HEK293 (cell line): ENCODE measurements around the gene LRRC26.

Experiments used
- CTCF ChIA-PET: fragments of 350-600 bp; formaldehyde crosslinking; extraction: SDS; loops from one replicate; lab custom pipeline; 2021; ENCODE audit warnings: antibody characterized with exemption; lab: Yijun Ruan, JAX
- POLR2A ChIA-PET: fragments of 300-600 bp; formaldehyde crosslinking; extraction: SDS; loops from one replicate; lab custom pipeline; 2020; ENCODE audit warnings: antibody characterized with exemption, inconsistent platforms; lab: Yijun Ruan, JAX
- H3K27ac ChIP-seq: fragments of 200-500 bp; sonication (Bioruptor generic); 2 replicates; pipeline ENCODE4 v1.5.1; 2014; ENCODE audit warnings: low read depth, low read length, control low read depth, inconsistent platforms; ENCODE audit errors: extremely low read depth
- H3K36me3 ChIP-seq, 2 experiments: fragments of 200-500 bp in 1 of 2; sonication (Bioruptor generic) in 1 of 2; 1 replicate in 1 of 2; 2 replicates in 1 of 2; pipeline ENCODE4 v1.5.1; 2014 to 2017; ENCODE audit warnings: inconsistent platforms in 2 of 2, low read length in 2 of 2; ENCODE audit not compliant: control insufficient read depth in 2 of 2, insufficient read depth in 1 of 2
- H3K4me1 ChIP-seq: fragments of 200-500 bp; sonication (Bioruptor generic); 2 replicates; pipeline ENCODE4 v1.5.1; 2014; ENCODE audit warnings: mild to moderate bottlenecking, low read length, inconsistent platforms; ENCODE audit not compliant: control insufficient read depth, insufficient read depth
- H3K4me3 ChIP-seq: 2 replicates; pipeline ENCODE4 v1.5.1; 2011; ENCODE audit warnings: low read depth, mild to moderate bottlenecking, control low read depth, low read length, moderate library complexity
- H3K9me3 ChIP-seq: fragments of 200-500 bp; sonication (Bioruptor generic); 2 replicates; pipeline ENCODE4 v1.5.1; 2014; ENCODE audit warnings: low read depth, low read length, inconsistent platforms; ENCODE audit not compliant: control insufficient read depth, insufficient read depth
- GLIS2 ChIP-seq: fragments of 450-650 bp; formaldehyde crosslinking; IDR thresholded peaks from 2 replicates; pipeline ENCODE4 v1.5.1; 2016; ENCODE audit warnings: missing biosample characterization, missing genetic modification characterization
- KLF1 ChIP-seq: fragments of 450-650 bp; formaldehyde crosslinking; IDR thresholded peaks from 2 replicates; pipeline ENCODE4 v1.5.1; 2016; ENCODE audit warnings: missing biosample characterization, missing genetic modification characterization
- KLF7 ChIP-seq: fragments of 450-650 bp; formaldehyde crosslinking; IDR thresholded peaks from 2 replicates; pipeline ENCODE4 v1.5.1; 2016; ENCODE audit warnings: missing biosample characterization, missing genetic modification characterization, borderline replicate concordance
- TRIM28 ChIP-seq: IDR thresholded peaks from 2 replicates; pipeline ENCODE4 v1.6.1; 2011; ENCODE audit warnings: low read length, control low read depth, borderline replicate concordance
- ZIC2 ChIP-seq: fragments of 450-650 bp; formaldehyde crosslinking; IDR thresholded peaks from 2 replicates; pipeline ENCODE4 v1.5.1; 2016; ENCODE audit warnings: missing biosample characterization, missing genetic modification characterization
- ZNF132 ChIP-seq: fragments of 450-650 bp; formaldehyde crosslinking; IDR thresholded peaks from 2 replicates; pipeline ENCODE4 v1.5.1; 2017; ENCODE audit warnings: missing biosample characterization, missing genetic modification characterization, borderline replicate concordance
- ZNF138 ChIP-seq: fragments of 450-650 bp; formaldehyde crosslinking; IDR thresholded peaks from 2 replicates; pipeline ENCODE4 v1.5.1; 2016; ENCODE audit warnings: missing biosample characterization, missing genetic modification characterization, borderline replicate concordance
- ZNF221 ChIP-seq: fragments of 450-650 bp; formaldehyde crosslinking; IDR thresholded peaks from 2 replicates; pipeline ENCODE4 v1.5.1; 2017; ENCODE audit warnings: missing biosample characterization, missing genetic modification characterization, borderline replicate concordance
- ZNF341 ChIP-seq: fragments of 450-650 bp; formaldehyde crosslinking; IDR thresholded peaks from 2 replicates; pipeline ENCODE4; 2016; ENCODE audit warnings: low read depth, missing biosample characterization, missing genetic modification characterization
- ZNF513 ChIP-seq: fragments of 450-650 bp; IDR thresholded peaks from 2 replicates; pipeline ENCODE4 v1.5.1; 2018; ENCODE audit warnings: missing biosample characterization, missing genetic modification characterization
- ZNF521 ChIP-seq: fragments of 450-650 bp; formaldehyde crosslinking; IDR thresholded peaks from 2 replicates; pipeline ENCODE4 v1.5.1; 2017; ENCODE audit warnings: missing biosample characterization, mild to moderate bottlenecking, missing genetic modification characterization
- ZNF555 ChIP-seq: fragments of 450-650 bp; formaldehyde crosslinking; conservative IDR thresholded peaks from 2 replicates; pipeline ENCODE4 v1.5.1; 2017; ENCODE audit warnings: missing biosample characterization, mild to moderate bottlenecking, missing genetic modification characterization, inconsistent platforms
- ZNF626 ChIP-seq: fragments of 450-650 bp; sonication (Bioruptor Pico); formaldehyde crosslinking; IDR thresholded peaks from 2 replicates; pipeline ENCODE4 v1.5.1; 2018; ENCODE audit warnings: missing biosample characterization, missing genetic modification characterization, inconsistent platforms
- ZNF664 ChIP-seq: fragments of 450-650 bp; formaldehyde crosslinking; IDR thresholded peaks from 2 replicates; pipeline ENCODE4 v1.5.1; 2016; ENCODE audit warnings: missing biosample characterization, missing genetic modification characterization
- ZNF776 ChIP-seq: fragments of 450-650 bp; formaldehyde crosslinking; IDR thresholded peaks from 2 replicates; pipeline ENCODE4 v1.5.0; 2017; ENCODE audit warnings: missing biosample characterization, missing genetic modification characterization, borderline replicate concordance
- TF ChIP-seq, protein P1 (sequence below): fragments of 450-650 bp; formaldehyde crosslinking; IDR thresholded peaks from 2 replicates; pipeline ENCODE4 v1.5.0; 2017; ENCODE audit warnings: missing biosample characterization, missing genetic modification characterization, borderline replicate concordance
- TF ChIP-seq, protein P2 (sequence below): fragments of 450-650 bp; formaldehyde crosslinking; IDR thresholded peaks from 2 replicates; pipeline ENCODE4 v1.5.1; 2016; ENCODE audit warnings: missing biosample characterization, missing genetic modification characterization
- TF ChIP-seq, protein P3 (sequence below): fragments of 450-650 bp; formaldehyde crosslinking; IDR thresholded peaks from 2 replicates; pipeline ENCODE4 v1.5.1; 2017; ENCODE audit warnings: missing biosample characterization, missing genetic modification characterization
- TF ChIP-seq, protein P4 (sequence below): fragments of 450-650 bp; formaldehyde crosslinking; IDR thresholded peaks from 2 replicates; pipeline ENCODE4 v1.5.1; 2016; ENCODE audit warnings: missing biosample characterization, missing genetic modification characterization
- TF ChIP-seq, protein P5 (sequence below): fragments of 450-650 bp; formaldehyde crosslinking; conservative IDR thresholded peaks from 2 replicates; pipeline ENCODE4 v1.5.1; 2016; ENCODE audit warnings: low read depth, missing biosample characterization, missing genetic modification characterization
- TF ChIP-seq, protein P6 (sequence below): fragments of 450-650 bp; formaldehyde crosslinking; IDR thresholded peaks from 2 replicates; pipeline ENCODE4 v1.5.1; 2017; ENCODE audit warnings: missing biosample characterization, missing genetic modification characterization

LRRC26 gene

DNA sequence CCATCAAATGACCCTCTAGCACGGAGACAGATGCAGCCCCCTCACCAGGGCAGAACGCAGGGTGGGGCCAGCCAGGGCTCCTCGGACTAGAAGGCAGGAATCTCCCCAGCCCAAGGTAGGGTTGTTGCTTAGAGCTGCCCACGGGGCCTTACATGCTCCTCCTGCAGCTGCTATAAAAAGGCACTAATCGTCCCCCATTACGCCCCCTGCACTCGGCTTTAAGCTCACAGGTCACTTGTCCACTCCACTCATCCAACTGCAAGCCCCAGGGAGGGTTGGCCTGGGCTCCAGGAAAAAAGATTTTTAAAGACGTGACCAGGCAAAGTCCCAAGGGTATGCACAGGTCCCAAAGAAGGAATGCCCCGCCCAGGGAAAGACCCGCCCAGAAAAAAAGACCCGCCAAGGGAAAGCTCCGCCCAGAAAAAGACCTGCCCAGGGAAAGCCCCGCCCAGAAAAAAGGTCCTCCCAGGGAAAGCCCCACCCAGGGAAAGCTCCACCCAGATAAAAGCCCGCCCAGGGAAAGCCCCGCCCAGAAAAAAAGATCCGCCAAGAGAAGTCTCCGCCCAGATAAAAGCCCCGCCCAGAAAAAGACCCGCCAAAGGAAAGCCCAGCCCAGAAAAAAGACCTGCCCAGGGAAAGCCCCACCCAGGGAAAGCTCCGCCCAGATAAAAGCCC is 19.8 kb downstream of the LRRC26 start:
- no peaks in the 10 kb centered on the region for H3K36me3 ChIP-seq
- no peaks in the 10 kb centered on the region for H3K4me1 ChIP-seq
- H3K4me3 ChIP-seq: no peak overlapping the region
- no peaks in the 10 kb centered on the region for H3K9me3 ChIP-seq
- CTCF ChIA-PET: interaction anchor here (0.7 to 0.8 kb wide), 4 partner anchors 57 to 172 kb away, joined by 3 read pairs; no protein-coding TSS in a partner anchor
- POLR2A ChIA-PET: interaction anchor here (0.6 to 3.3 kb wide), 17 partner anchors 9 to 350 kb away, joined by 3 to 52 read pairs (median 5); partner anchors contain the start of genes ANAPC2, EXD3, LRRC26 and MAN1B1
- H3K27ac ChIP-seq: no peak overlapping the region
- TF ChIP-seq ZNF341 (tag by site-specific recombination) (peak; percentile 89), GLIS2 (tag by site-specific recombination) (no peak), ZNF664 (no peak), ZNF776 (tag by site-specific recombination) (no peak), KLF7 (tag by site-specific recombination) (no peak), ZNF521 (tag by site-specific recombination) (no peak), ZNF555 (tag by site-specific recombination) (no peak), ZIC2 (tag by site-specific recombination) (no peak), ZNF221 (tag by site-specific recombination) (no peak), TRIM28 (no peak), KLF1 (tag by site-specific recombination) (peak; percentile 90), ZNF513 (tag by site-specific recombination) (no peak), ZNF626 (tag by site-specific recombination) (no peak), ZNF132 (no peak), ZNF138 (tag by site-specific recombination) (no peak)
- TF ChIP-seq, protein P1, sequence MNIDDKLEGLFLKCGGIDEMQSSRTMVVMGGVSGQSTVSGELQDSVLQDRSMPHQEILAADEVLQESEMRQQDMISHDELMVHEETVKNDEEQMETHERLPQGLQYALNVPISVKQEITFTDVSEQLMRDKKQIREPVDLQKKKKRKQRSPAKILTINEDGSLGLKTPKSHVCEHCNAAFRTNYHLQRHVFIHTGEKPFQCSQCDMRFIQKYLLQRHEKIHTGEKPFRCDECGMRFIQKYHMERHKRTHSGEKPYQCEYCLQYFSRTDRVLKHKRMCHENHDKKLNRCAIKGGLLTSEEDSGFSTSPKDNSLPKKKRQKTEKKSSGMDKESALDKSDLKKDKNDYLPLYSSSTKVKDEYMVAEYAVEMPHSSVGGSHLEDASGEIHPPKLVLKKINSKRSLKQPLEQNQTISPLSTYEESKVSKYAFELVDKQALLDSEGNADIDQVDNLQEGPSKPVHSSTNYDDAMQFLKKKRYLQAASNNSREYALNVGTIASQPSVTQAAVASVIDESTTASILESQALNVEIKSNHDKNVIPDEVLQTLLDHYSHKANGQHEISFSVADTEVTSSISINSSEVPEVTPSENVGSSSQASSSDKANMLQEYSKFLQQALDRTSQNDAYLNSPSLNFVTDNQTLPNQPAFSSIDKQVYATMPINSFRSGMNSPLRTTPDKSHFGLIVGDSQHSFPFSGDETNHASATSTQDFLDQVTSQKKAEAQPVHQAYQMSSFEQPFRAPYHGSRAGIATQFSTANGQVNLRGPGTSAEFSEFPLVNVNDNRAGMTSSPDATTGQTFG (tag by site-specific recombination): no peak
- TF ChIP-seq, protein P2, sequence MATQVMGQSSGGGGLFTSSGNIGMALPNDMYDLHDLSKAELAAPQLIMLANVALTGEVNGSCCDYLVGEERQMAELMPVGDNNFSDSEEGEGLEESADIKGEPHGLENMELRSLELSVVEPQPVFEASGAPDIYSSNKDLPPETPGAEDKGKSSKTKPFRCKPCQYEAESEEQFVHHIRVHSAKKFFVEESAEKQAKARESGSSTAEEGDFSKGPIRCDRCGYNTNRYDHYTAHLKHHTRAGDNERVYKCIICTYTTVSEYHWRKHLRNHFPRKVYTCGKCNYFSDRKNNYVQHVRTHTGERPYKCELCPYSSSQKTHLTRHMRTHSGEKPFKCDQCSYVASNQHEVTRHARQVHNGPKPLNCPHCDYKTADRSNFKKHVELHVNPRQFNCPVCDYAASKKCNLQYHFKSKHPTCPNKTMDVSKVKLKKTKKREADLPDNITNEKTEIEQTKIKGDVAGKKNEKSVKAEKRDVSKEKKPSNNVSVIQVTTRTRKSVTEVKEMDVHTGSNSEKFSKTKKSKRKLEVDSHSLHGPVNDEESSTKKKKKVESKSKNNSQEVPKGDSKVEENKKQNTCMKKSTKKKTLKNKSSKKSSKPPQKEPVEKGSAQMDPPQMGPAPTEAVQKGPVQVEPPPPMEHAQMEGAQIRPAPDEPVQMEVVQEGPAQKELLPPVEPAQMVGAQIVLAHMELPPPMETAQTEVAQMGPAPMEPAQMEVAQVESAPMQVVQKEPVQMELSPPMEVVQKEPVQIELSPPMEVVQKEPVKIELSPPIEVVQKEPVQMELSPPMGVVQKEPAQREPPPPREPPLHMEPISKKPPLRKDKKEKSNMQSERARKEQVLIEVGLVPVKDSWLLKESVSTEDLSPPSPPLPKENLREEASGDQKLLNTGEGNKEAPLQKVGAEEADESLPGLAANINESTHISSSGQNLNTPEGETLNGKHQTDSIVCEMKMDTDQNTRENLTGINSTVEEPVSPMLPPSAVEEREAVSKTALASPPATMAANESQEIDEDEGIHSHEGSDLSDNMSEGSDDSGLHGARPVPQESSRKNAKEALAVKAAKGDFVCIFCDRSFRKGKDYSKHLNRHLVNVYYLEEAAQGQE (tag by site-specific recombination): no peak
- TF ChIP-seq, protein P3, sequence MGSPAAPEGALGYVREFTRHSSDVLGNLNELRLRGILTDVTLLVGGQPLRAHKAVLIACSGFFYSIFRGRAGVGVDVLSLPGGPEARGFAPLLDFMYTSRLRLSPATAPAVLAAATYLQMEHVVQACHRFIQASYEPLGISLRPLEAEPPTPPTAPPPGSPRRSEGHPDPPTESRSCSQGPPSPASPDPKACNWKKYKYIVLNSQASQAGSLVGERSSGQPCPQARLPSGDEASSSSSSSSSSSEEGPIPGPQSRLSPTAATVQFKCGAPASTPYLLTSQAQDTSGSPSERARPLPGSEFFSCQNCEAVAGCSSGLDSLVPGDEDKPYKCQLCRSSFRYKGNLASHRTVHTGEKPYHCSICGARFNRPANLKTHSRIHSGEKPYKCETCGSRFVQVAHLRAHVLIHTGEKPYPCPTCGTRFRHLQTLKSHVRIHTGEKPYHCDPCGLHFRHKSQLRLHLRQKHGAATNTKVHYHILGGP (tag by site-specific recombination): no peak
- TF ChIP-seq, protein P4, sequence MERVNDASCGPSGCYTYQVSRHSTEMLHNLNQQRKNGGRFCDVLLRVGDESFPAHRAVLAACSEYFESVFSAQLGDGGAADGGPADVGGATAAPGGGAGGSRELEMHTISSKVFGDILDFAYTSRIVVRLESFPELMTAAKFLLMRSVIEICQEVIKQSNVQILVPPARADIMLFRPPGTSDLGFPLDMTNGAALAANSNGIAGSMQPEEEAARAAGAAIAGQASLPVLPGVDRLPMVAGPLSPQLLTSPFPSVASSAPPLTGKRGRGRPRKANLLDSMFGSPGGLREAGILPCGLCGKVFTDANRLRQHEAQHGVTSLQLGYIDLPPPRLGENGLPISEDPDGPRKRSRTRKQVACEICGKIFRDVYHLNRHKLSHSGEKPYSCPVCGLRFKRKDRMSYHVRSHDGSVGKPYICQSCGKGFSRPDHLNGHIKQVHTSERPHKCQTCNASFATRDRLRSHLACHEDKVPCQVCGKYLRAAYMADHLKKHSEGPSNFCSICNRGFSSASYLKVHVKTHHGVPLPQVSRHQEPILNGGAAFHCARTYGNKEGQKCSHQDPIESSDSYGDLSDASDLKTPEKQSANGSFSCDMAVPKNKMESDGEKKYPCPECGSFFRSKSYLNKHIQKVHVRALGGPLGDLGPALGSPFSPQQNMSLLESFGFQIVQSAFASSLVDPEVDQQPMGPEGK: peak; percentile 68
- TF ChIP-seq, protein P5, sequence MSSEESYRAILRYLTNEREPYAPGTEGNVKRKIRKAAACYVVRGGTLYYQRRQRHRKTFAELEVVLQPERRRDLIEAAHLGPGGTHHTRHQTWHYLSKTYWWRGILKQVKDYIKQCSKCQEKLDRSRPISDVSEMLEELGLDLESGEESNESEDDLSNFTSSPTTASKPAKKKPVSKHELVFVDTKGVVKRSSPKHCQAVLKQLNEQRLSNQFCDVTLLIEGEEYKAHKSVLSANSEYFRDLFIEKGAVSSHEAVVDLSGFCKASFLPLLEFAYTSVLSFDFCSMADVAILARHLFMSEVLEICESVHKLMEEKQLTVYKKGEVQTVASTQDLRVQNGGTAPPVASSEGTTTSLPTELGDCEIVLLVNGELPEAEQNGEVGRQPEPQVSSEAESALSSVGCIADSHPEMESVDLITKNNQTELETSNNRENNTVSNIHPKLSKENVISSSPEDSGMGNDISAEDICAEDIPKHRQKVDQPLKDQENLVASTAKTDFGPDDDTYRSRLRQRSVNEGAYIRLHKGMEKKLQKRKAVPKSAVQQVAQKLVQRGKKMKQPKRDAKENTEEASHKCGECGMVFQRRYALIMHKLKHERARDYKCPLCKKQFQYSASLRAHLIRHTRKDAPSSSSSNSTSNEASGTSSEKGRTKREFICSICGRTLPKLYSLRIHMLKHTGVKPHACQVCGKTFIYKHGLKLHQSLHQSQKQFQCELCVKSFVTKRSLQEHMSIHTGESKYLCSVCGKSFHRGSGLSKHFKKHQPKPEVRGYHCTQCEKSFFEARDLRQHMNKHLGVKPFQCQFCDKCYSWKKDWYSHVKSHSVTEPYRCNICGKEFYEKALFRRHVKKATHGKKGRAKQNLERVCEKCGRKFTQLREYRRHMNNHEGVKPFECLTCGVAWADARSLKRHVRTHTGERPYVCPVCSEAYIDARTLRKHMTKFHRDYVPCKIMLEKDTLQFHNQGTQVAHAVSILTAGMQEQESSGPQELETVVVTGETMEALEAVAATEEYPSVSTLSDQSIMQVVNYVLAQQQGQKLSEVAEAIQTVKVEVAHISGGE (tag by site-specific recombination): no peak
- TF ChIP-seq, protein P6, sequence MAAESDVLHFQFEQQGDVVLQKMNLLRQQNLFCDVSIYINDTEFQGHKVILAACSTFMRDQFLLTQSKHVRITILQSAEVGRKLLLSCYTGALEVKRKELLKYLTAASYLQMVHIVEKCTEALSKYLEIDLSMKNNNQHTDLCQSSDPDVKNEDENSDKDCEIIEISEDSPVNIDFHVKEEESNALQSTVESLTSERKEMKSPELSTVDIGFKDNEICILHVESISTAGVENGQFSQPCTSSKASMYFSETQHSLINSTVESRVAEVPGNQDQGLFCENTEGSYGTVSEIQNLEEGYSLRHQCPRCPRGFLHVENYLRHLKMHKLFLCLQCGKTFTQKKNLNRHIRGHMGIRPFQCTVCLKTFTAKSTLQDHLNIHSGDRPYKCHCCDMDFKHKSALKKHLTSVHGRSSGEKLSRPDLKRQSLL (tag by site-specific recombination): no peak
